Astrocyte of the cerebellum (primary cell): ENCODE data around the gene IRF2BP1.

Experiments
- DNase-seq: peaks from one replicate; pipeline ENCODE4 v3.0.0-alpha.2; 2011; ENCODE audit warnings: low read depth
- H3K4me3 ChIP-seq: 2 replicates; pipeline ENCODE4 v1.5.1; 2011; ENCODE audit warnings: mild to moderate bottlenecking, low read depth, low read length, moderate library complexity
- in situ Hi-C: cut with HindIII; loops from 2 replicates; pipeline ENCODE4 v1.10.0; 2017; ENCODE audit warnings: low sequenced_read_pairs
- TF ChIP-seq, protein P1 (sequence below): IDR thresholded peaks from 2 replicates; pipeline ENCODE4 v1.5.1; 2012; ENCODE audit warnings: low read length, low read depth, moderate library complexity, mild to moderate bottlenecking; ENCODE audit errors: missing control alignments

IRF2BP1 gene

DNA sequence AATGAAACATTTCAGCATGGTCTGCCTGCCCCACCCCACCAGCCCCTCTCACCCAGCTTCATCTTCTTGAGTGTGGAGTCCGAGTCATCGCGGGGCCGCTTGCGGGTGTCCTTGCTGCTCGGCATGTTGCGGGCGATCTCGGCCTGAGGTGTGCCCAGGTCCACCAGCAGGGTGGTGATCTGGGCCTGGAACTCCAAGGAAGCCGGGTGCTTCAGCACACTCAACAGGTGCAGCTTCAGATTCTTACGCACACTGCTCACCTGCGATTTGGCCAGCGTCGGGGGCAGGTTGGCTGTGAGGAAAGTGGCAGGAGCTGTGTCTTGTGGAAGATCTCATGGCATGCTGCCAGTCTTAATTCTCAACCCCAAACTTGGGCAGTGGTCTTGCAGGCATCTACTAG, 43.7 kb downstream of the IRF2BP1 start:
- no peak for DNase-seq
- in situ Hi-C loops: no loop called here
- TF ChIP-seq, protein P1, sequence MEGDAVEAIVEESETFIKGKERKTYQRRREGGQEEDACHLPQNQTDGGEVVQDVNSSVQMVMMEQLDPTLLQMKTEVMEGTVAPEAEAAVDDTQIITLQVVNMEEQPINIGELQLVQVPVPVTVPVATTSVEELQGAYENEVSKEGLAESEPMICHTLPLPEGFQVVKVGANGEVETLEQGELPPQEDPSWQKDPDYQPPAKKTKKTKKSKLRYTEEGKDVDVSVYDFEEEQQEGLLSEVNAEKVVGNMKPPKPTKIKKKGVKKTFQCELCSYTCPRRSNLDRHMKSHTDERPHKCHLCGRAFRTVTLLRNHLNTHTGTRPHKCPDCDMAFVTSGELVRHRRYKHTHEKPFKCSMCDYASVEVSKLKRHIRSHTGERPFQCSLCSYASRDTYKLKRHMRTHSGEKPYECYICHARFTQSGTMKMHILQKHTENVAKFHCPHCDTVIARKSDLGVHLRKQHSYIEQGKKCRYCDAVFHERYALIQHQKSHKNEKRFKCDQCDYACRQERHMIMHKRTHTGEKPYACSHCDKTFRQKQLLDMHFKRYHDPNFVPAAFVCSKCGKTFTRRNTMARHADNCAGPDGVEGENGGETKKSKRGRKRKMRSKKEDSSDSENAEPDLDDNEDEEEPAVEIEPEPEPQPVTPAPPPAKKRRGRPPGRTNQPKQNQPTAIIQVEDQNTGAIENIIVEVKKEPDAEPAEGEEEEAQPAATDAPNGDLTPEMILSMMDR: no peak
- H3K4me3 ChIP-seq: no peak overlapping the region

DNA sequence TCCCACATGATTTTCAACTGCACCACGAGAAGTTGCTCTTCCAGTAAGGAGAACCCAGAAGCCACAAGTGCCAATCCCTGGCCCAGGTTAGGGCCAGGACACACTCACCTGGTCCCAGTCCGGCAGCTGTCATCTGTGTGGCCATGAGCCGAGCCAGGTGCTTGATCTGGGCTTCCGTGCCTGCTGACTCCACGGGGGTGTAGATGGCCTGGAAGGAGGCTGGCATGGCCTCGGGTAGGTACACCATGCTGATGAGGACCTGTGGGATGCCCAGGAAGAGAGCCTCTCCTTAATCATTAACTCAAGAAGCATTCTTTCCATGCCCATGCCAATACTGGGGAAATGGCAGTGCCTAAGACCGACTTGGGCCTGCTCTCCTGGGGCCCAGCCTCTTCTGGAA, 51.0 kb downstream of the IRF2BP1 start:
- TF ChIP-seq, protein P1: no peak
- H3K4me3 ChIP-seq: no peak overlapping the region
- no peak for DNase-seq
- in situ Hi-C loops: no loop called here
